MCF 10A (cell line): Measurements from ENCODE around the gene DDIAS. TPM values are rescaled to one million over a fixed set of nuclear protein-coding genes. Genes with fewer than 3 reads are reported as not detected.

Source experiments
- BruUV-seq: library from RNA; stranded (reverse); fragments of 400-500 nt; replicated peaks from 2 replicates; lab custom pipeline; 2021; lab: Mats Ljungman, UMichigan
- CTCF ChIA-PET: fragments of 300-600 bp; sonication (Branson Sonifier 250); formaldehyde crosslinking; extraction: SDS; loops from one replicate; lab custom pipeline; 2021; ENCODE audit warnings: antibody characterized with exemption, inconsistent platforms; lab: Yijun Ruan, JAX
- POLR2A ChIA-PET: fragments of 300-600, 350-650 bp; sonication (Branson Sonifier 250); formaldehyde crosslinking; extraction: SDS; loops from one replicate; lab custom pipeline; 2020; ENCODE audit warnings: antibody characterized with exemption, inconsistent platforms; lab: Yijun Ruan, JAX
- DNase-seq: peaks from one replicate; pipeline ENCODE4 v3.0.0-alpha.2; 2018; ENCODE audit not compliant: unreplicated experiment
- H3K27ac Mint-ChIP-seq: one replicate; pipeline ENCODE4 v1.8.0; 2022; ENCODE audit warnings: mild to moderate bottlenecking, low read depth, mixed read lengths; ENCODE audit not compliant: unreplicated experiment
- H3K27me3 Mint-ChIP-seq: one replicate; pipeline ENCODE4 v1.8.0; 2022; ENCODE audit warnings: mixed read lengths; ENCODE audit not compliant: insufficient read depth, unreplicated experiment
- H3K36me3 Mint-ChIP-seq: one replicate; pipeline ENCODE4 v1.8.0; 2022; ENCODE audit warnings: mild to moderate bottlenecking, moderate library complexity, mixed read lengths; ENCODE audit not compliant: insufficient read depth, unreplicated experiment
- H3K4me1 Mint-ChIP-seq: one replicate; pipeline ENCODE4 v1.8.0; 2022; ENCODE audit warnings: mixed read lengths; ENCODE audit not compliant: insufficient read depth, unreplicated experiment
- H3K4me3 Mint-ChIP-seq: one replicate; pipeline ENCODE4 v1.8.0; 2022; ENCODE audit warnings: mild to moderate bottlenecking, moderate library complexity, mixed read lengths; ENCODE audit not compliant: unreplicated experiment
- H3K9me3 Mint-ChIP-seq: one replicate; pipeline ENCODE4 v1.8.0; 2022; ENCODE audit warnings: mixed read lengths; ENCODE audit not compliant: unreplicated experiment
- intact Hi-C: fragments of 100-400 bp; cut with micrococcal nuclease; formaldehyde crosslinking; loops from 2 replicates; pipeline ENCODE4 v1.14.1; 2022
- total RNA-seq: library from RNA; stranded (reverse); gene quantifications from 2 replicates; pipeline ENCODE4 v1.2.3, GENCODE V29; 2022
- TF ChIP-seq, protein P1 (sequence below): fragments of 200-600 bp; IDR thresholded peaks from one replicate; pipeline ENCODE4 v1.8.0; 2022; ENCODE audit warnings: antibody characterized with exemption, mild to moderate bottlenecking; ENCODE audit not compliant: unreplicated experiment

DDIAS gene
- total RNA-seq, 1 experiment from 2014 or later = 7.7 TPM

DNA sequence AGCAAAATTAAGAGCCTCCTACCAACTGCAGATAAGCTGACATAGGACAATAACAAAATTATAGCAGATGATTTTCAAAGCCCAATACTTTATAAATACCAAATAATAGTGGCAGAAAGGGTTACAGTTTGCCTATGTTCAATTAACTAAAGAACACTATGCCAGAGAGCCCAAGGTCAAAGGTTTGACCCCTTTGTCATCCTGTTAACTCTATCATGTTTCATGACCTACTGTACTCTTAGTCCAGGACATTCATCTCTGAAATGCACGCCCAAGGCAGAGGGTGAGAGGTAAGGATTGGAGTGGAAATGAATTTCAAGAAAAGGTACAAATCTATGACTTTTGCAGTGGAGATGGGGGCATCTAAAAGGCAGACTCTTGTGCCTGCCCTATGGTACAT is 70.6 kb downstream of the DDIAS start:
- POLR2A ChIA-PET = interaction anchor here (0.8 kb wide), 1 partner anchor 9 kb away, joined by 3 read pairs; no protein-coding TSS in a partner anchor
- no peak for DNase-seq
- BruUV-seq = no TSS peak
- TF ChIP-seq, protein P1, sequence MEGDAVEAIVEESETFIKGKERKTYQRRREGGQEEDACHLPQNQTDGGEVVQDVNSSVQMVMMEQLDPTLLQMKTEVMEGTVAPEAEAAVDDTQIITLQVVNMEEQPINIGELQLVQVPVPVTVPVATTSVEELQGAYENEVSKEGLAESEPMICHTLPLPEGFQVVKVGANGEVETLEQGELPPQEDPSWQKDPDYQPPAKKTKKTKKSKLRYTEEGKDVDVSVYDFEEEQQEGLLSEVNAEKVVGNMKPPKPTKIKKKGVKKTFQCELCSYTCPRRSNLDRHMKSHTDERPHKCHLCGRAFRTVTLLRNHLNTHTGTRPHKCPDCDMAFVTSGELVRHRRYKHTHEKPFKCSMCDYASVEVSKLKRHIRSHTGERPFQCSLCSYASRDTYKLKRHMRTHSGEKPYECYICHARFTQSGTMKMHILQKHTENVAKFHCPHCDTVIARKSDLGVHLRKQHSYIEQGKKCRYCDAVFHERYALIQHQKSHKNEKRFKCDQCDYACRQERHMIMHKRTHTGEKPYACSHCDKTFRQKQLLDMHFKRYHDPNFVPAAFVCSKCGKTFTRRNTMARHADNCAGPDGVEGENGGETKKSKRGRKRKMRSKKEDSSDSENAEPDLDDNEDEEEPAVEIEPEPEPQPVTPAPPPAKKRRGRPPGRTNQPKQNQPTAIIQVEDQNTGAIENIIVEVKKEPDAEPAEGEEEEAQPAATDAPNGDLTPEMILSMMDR = no peak
- CTCF ChIA-PET = no interaction called here
- Mint-ChIP-seq H3K27me3 (no peaks in the 10 kb centered on the region), H3K4me3 (no peak overlapping the region), H3K27ac (no peak overlapping the region), H3K36me3 (no peaks in the 10 kb centered on the region), H3K4me1 (peaks cover 11% of the 10 kb centered on the region), H3K9me3 (no peaks in the 10 kb centered on the region)
- intact Hi-C loops = no loop called here

DNA sequence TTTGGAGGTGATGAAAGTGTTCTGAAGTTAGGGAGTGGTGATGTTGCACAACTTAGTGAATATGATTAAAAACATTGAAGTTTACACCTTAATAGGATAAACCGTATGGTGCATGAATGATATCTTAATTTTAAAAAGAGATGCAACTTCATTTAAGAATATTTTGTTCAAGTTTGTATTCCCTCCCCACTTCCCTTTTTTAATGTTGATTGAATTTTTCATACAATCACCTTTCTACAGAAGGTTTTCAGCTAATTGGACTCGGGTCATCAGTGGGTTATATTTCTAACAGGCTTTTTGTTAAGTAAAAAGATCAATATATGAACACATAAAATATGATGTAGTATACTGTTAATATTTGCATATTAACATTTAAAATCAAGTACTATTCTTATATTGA is 72.6 kb downstream of the DDIAS start:
- H3K27ac Mint-ChIP-seq = no peak overlapping the region
- no peak overlapping the region for H3K4me3 Mint-ChIP-seq
- CTCF ChIA-PET = interaction anchor here (0.6 kb wide), 1 partner anchor 10 kb away, joined by 3 read pairs; no protein-coding TSS in a partner anchor
- POLR2A ChIA-PET = interaction anchor here (0.6 kb wide), 1 partner anchor 15 kb away, joined by 3 read pairs; no protein-coding TSS in a partner anchor
- no TSS peak for BruUV-seq
- peaks cover 19% of the 10 kb centered on the region for H3K4me1 Mint-ChIP-seq
- no peaks in the 10 kb centered on the region for H3K36me3 Mint-ChIP-seq
- DNase-seq = no peak
- no peaks in the 10 kb centered on the region for H3K9me3 Mint-ChIP-seq
- intact Hi-C loops = no loop called here
- TF ChIP-seq, protein P1 = no peak
- H3K27me3 Mint-ChIP-seq = no peaks in the 10 kb centered on the region

DNA sequence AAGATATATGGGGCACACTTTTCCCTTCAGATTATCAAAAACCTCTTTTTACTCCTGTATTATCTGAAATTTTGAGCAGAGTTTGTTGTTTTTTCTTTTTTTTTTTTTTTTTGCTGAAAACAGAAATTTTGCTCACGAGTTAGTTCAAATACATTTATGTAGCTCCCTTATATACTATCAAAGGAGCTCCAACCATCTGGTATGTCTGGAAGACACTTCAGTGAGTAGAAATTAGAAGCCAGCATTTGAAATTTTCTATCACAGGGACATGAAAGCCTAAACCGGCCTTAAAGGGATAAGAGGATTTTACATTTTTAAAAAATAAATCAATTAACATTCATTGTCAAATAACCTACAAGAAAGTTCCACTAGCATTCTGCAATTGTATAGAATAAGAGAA is 73.3 kb downstream of the DDIAS start:
- TF ChIP-seq, protein P1 = no peak
- Mint-ChIP-seq H3K27me3 (no peaks in the 10 kb centered on the region), H3K9me3 (no peaks in the 10 kb centered on the region), H3K4me3 (no peak overlapping the region), H3K36me3 (peaks cover 6% of the 10 kb centered on the region), H3K4me1 (peaks cover 25% of the 10 kb centered on the region), H3K27ac (no peak overlapping the region)
- no TSS peak for BruUV-seq
- DNase-seq = no peak
- ChIA-PET CTCF (interaction anchor here (0.6 kb wide), 2 partner anchors 9 to 78 kb away, joined by 3 to 4 read pairs; no protein-coding TSS in a partner anchor), POLR2A (no interaction called here)
- intact Hi-C loops = no loop called here

DNA sequence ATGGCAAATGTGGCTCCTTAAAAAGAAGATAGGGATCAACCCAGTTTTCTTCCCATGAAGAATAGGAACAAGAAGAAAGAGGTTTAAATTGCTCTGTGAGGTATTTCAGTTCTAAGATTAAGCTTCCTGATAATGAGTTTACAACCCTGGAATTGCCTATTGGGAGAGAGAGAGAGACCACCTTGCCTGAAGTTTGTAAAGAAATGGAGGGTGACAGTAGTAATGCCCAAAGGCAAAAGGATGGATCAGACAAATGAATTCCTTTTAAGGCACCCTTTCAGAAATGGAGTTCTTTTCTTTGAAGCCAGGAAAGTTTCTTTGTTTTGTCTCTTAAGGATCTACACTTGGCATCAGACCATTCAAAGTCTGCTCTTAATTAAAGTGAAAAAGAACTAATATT is 74.3 kb downstream of the DDIAS start:
- DNase-seq = no peak
- ChIA-PET CTCF (no interaction called here), POLR2A (no interaction called here)
- Mint-ChIP-seq H3K9me3 (no peaks in the 10 kb centered on the region), H3K4me1 (peaks cover 32% of the 10 kb centered on the region), H3K27me3 (no peaks in the 10 kb centered on the region), H3K27ac (no peak overlapping the region), H3K36me3 (peaks cover 7% of the 10 kb centered on the region), H3K4me3 (no peak overlapping the region)
- TF ChIP-seq, protein P1 = no peak
- intact Hi-C loops = no loop called here
- no TSS peak for BruUV-seq
